NCI-H345 (cell line): ENCODE measurements around the gene WFIKKN2.

Source experiments
- DNase-seq: peaks from one replicate; lab custom pipeline; 2025; lab: John Stamatoyannopoulos, UW

Gene WFIKKN2

GRCh38 chr17:50834429-50835300, 721 bp upstream of the WFIKKN2 start:
- DNase-seq: no peak

- no peak for DNase-seq
Measured at GRCh38 chr17:50836826-50837225, 1.4 kb downstream of the WFIKKN2 start.

DNA sequence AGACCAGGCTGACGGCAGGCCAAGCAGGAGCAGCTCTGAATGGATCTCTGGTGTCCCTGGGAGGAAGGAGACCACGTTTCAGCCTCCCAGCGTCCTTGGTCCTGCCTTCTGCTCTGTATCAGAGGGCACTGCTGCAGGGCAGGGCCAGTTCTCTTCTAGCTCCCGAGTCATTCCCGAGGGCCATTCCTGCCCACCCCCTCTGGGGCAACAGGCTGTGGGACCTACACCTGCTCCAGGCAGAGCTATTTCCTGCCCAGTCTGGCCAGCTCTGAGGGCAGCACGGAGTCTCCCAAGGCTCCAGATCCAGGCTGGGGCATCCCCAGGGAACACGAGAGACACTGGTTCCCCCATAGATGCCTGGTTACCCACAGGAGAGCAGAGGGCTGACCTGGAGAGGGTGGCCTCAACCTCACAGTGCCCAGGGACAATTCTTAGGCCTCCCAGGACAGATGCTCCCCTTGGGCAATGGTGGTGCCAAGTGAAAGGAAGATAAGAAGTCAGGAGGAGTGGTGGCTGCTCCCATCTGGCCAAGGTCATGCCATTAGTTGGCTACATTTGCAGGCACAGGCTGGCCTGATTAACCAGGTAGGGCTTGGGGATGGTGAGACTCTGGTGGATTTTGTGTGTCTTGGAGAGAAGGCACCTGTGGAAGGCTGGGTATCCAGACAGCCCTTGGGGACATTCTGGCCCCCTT, 2.0 kb downstream of the WFIKKN2 start:
- no peak for DNase-seq

DNA sequence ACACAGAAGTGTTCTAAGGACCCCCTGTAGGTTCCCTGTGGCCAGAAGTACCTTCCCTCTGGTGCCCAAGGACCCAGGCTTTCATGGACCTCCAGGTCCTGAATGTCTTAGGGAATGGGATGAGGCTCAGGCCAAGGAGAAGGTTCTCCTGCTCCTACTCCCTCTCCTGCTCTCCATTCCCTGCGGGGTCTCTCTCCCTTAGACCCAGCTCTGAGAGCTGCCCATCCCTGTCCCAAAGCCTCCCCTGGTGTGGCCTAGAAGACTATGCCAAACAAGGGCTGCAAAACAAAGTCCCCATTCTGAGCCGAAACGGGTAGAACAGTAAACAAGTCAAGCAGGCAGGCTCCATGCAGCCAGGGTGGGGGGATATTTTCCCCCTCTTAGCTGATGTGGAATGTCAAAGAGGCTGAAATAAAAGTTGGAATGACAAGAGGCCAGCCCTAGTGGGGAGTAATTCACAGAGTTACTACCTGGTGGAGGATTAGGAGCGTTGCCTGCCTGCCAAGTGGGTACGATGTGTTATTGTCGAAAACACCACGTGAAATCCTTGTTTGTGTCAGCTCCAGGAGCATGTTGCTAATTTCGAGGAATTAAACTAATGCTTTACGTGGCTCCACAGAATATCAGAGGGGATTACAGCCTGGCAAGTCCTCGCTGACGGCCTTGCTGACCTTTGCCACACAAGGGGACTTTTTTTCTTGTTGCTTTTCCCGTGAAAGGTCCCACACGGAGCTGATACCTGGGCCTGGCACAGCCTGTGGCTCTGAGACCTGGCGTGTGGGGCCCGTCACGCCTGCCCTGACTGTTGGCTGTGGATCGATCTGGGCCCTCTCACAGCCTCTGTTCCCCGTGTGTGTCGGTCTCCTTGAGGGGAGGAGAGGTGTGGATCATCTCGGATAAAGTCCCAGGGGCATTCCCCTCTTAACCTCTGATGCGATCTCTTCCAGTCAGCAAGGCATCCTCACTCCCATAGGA, 2.9 kb downstream of the WFIKKN2 start:
- no peak for DNase-seq

GRCh38 chr17:50839591-50840310, 4.4 kb downstream of the WFIKKN2 start:
- DNase-seq: no peak

DNA sequence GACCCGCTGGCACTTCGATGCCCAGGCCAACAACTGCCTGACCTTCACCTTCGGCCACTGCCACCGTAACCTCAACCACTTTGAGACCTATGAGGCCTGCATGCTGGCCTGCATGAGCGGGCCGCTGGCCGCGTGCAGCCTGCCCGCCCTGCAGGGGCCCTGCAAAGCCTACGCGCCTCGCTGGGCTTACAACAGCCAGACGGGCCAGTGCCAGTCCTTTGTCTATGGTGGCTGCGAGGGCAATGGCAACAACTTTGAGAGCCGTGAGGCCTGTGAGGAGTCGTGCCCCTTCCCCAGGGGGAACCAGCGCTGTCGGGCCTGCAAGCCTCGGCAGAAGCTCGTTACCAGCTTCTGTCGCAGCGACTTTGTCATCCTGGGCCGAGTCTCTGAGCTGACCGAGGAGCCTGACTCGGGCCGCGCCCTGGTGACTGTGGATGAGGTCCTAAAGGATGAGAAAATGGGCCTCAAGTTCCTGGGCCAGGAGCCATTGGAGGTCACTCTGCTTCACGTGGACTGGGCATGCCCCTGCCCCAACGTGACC, 5.0 kb downstream of the WFIKKN2 start:
- DNase-seq: no peak

DNA sequence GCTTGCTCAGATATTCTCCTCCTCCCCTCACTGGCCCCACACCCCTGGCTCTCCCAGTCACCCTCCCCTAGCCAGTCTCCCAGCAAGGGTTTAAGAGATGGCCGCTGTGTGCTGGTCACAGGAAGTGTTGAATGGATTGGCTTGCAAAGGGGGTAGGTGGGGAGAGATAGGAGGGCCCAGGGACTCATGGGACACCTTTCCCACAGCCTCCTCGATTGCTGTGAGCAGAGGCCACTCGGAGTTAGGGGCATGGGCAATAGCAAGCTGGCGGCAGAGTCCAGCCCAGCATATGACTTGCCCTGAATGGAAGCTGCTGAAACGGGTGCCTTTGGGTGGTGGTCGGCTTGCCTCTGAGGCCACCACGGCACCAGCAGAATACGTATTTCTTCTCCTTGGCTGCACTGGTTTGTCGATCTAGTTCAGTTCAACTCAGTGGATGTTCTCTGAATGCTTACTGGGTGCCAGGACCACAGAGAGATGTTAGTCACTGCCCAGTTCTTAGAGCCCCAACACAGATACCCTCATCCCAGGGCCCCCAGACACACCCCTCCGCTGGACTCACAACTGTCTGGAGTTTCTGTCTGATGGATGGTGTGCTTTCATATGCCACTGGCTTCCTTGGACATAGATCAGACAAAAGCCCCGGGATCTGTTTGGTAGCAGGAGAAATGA, 6.0 kb downstream of the WFIKKN2 start:
- no peak for DNase-seq

GRCh38 chr17:50841949-50842354, 6.6 kb downstream of the WFIKKN2 start:
- peak; percentile 60 for DNase-seq

- no peak for DNase-seq
Measured at GRCh38 chr17:50842506-50843149, 7.2 kb downstream of the WFIKKN2 start.

- no peak for DNase-seq
Measured at GRCh38 chr17:50843150-50843905, 7.9 kb downstream of the WFIKKN2 start.

GRCh38 chr17:50844117-50844700, 8.8 kb downstream of the WFIKKN2 start:
- no peak for DNase-seq

DNA sequence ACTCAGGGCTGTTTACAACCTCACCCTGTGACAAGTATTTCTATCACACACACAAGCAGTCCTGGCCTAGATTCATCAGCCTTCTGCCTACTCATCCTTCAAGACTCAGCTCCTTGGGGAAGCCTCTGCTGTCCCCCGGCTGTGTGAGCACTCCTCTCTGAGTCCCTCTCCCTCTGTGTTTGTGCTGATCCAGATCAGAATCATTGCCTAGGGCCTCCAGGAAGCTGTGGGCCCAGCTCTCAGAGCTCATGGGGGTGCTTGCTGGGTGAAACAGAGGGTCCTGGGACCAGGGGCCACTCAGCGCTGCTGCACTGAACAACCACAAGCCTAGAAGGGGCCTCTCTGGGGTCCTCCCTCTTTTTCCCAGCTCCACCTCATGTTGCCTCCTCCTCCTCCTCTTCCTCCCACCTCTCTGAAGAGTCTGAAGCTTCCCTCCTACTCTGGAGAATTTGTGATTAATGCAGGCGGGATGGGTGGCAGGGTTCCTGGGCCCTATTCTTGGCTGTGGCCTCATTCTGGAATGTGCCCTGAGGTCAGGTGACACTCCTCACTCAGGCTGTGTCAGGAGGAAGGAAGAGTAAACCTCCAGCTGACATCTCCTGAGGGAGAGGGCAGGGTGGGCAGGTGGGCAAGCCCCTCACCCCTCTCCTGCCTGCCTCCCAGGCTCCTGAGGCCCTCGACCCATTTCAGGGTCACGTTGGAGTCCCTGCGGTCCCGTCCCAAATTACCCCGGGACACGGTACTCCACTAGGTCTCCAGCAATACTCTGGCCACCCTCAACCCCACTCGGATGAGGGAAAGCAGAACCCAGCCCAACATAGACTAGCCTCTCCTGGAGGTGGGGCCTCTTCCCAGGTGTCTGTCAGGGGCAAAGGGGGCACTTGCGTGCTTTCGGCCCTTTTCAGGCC, 10.1 kb downstream of the WFIKKN2 start:
- no peak for DNase-seq

- no peak for DNase-seq
Measured at GRCh38 chr17:50847566-50847965, 12.2 kb downstream of the WFIKKN2 start.

GRCh38 chr17:50848039-50848438, 12.7 kb downstream of the WFIKKN2 start:
- DNase-seq: no peak

- no peak for DNase-seq
Measured at GRCh38 chr17:50848711-50849110, 13.3 kb downstream of the WFIKKN2 start.

DNA sequence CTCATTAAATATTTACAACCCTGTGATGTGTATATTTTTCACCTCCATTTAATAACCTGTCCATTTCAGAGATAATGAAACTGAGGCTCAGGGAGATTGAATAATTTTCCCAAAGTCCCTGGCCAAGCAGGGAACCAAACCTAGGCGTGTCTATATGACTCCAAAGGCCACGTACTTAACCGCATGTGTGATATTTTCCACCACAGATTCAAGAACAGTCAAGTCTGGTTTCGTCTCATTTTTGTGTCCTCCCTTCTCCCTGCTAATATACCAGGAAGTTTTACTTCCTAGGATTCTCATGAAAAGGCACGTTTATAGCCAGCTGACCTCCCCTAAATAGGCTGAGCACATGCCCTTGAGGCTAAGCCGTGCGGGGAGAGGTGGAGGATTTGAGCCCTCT, 15.3 kb downstream of the WFIKKN2 start:
- DNase-seq: no peak

- no peak for DNase-seq
Measured at GRCh38 chr17:50853015-50853615, 17.7 kb downstream of the WFIKKN2 start.

- no peak for DNase-seq
Measured at GRCh38 chr17:50853781-50854180, 18.4 kb downstream of the WFIKKN2 start.
